ENCODE measurements around the gene BSCL2.

BSCL2 gene

GRCh38 chr11:62652161-62653006 is 54.8 kb downstream of the BSCL2 start:
- TF ChIP-seq REST (IDR thresholded peaks at IDR 0.05; ENCODE audit: insufficient read depth in 1 of 2, low read depth in 2 of 2, low read length in 2 of 2) (no peak), FOXP2 (optimal IDR thresholded peaks at IDR 0.05; ENCODE audit: borderline replicate concordance, extremely low read depth, extremely low read length, insufficient read depth) (no peak), SIN3A (IDR thresholded peaks at IDR 0.05; ENCODE audit: borderline replicate concordance, insufficient read depth, low read length) (no peak), POLR2AphosphoS5 (IDR thresholded peaks at IDR 0.05; ENCODE audit: low read depth, low read length) (no peak), TAF1 (IDR thresholded peaks at IDR 0.05; ENCODE audit: borderline replicate concordance, insufficient read depth, low read length) (no peak)

- no peak for TF ChIP-seq FOXP2 (optimal IDR thresholded peaks at IDR 0.05; ENCODE audit: borderline replicate concordance, extremely low read depth, extremely low read length, insufficient read depth)
- TF ChIP-seq SIN3A (IDR thresholded peaks at IDR 0.05; ENCODE audit: borderline replicate concordance, insufficient read depth, low read length): no peak
- no peak for TF ChIP-seq TAF1 (IDR thresholded peaks at IDR 0.05; ENCODE audit: borderline replicate concordance, insufficient read depth, low read length)
- TF ChIP-seq POLR2AphosphoS5 (IDR thresholded peaks at IDR 0.05; ENCODE audit: low read depth, low read length): no peak
- no peak for TF ChIP-seq REST (IDR thresholded peaks at IDR 0.05; ENCODE audit: insufficient read depth in 1 of 2, low read depth in 2 of 2, low read length in 2 of 2)
These were observed 57.7 kb downstream of the BSCL2 start for GRCh38 chr11:62649486-62649885.

GRCh38 chr11:62648967-62649364 is 58.3 kb downstream of the BSCL2 start:
- TF ChIP-seq TAF1 (IDR thresholded peaks at IDR 0.05; ENCODE audit: borderline replicate concordance, insufficient read depth, low read length) (no peak), SIN3A (IDR thresholded peaks at IDR 0.05; ENCODE audit: borderline replicate concordance, insufficient read depth, low read length) (no peak), FOXP2 (optimal IDR thresholded peaks at IDR 0.05; ENCODE audit: borderline replicate concordance, extremely low read depth, extremely low read length, insufficient read depth) (no peak), REST (IDR thresholded peaks at IDR 0.05; ENCODE audit: insufficient read depth in 1 of 2, low read depth in 2 of 2, low read length in 2 of 2) (no peak), POLR2AphosphoS5 (IDR thresholded peaks at IDR 0.05; ENCODE audit: low read depth, low read length) (no peak)

DNA sequence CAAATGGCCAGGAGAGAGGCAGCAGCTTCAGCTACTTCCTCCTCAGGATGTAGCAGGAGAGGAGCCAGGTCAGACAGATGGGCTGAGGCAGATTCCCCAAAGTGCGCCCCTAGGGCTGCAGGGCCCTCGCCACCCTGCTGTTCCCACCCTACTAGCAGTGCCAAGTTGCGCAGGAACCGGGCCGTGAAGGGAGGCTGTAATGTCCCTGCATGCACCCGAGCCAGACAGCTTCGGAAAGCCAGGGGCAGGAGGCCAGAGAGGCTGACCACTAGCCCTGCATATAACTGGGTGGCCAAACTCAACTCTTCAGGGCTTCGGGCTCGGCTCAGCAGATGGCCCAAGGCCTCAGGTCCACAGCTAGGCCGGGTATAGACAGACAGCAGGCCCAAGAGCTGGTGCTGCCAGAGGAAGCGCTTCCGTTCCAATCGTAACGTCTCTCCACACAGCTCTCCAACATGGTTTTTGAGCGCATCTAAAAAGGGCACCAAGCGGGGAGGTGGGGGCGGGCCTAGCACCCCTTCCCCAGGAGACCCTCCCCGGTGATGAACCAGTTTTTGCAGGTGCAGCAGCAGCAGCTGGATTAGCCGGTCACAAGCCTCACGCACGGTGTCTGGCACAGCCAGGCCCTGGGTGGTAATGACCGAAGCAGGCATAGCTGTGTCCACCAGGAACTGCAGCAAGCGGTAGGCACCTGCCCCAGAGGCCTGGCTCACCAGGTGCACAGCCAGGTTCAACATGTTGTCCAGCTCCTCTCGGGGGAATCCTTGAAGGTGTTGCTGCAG is 58.8 kb downstream of the BSCL2 start:
- TF ChIP-seq REST (IDR thresholded peaks at IDR 0.05; ENCODE audit: insufficient read depth in 1 of 2, low read depth in 2 of 2, low read length in 2 of 2) (no peak), TAF1 (IDR thresholded peaks at IDR 0.05; ENCODE audit: borderline replicate concordance, insufficient read depth, low read length) (no peak), SIN3A (IDR thresholded peaks at IDR 0.05; ENCODE audit: borderline replicate concordance, insufficient read depth, low read length) (no peak), FOXP2 (optimal IDR thresholded peaks at IDR 0.05; ENCODE audit: borderline replicate concordance, extremely low read depth, extremely low read length, insufficient read depth) (no peak), POLR2AphosphoS5 (IDR thresholded peaks at IDR 0.05; ENCODE audit: low read depth, low read length) (no peak)
